OCI-LY1 (cell line): ENCODE data around the gene SCPEP1.

Source experiments
- H2AFZ ChIP-seq: fragments of 200-600 bp; sonication (generic), shearing (Covaris generic); 2 replicates; pipeline ENCODE4 v1.6.0; 2014; ENCODE audit warnings: antibody characterized with exemption, mild to moderate bottlenecking, low read length
- H3F3A ChIP-seq: fragments of 200-600 bp; sonication (generic), shearing (Covaris generic); 2 replicates; pipeline ENCODE4 v1.6.0; 2014; ENCODE audit warnings: mild to moderate bottlenecking, antibody characterized with exemption, low read length, moderate library complexity; ENCODE audit not compliant: insufficient read depth
- H3K27ac ChIP-seq: fragments of 200-600 bp; sonication (generic); 2 replicates; pipeline ENCODE4 v1.5.1; 2014; ENCODE audit warnings: low read length, mixed run types, mild to moderate bottlenecking, low read depth; ENCODE audit not compliant: poor library complexity, severe bottlenecking
- H3K27me3 ChIP-seq: fragments of 200-600 bp; sonication (generic); 2 replicates; pipeline ENCODE4 v1.6.0; 2014; ENCODE audit warnings: antibody characterized with exemption, mild to moderate bottlenecking, low read length, moderate library complexity; ENCODE audit not compliant: insufficient read depth
- H3K36me3 ChIP-seq: fragments of 200-600 bp; sonication (generic); 2 replicates; pipeline ENCODE4 v1.6.1; 2014; ENCODE audit warnings: mild to moderate bottlenecking, antibody characterized with exemption, low read length, moderate library complexity, mixed read lengths; ENCODE audit not compliant: insufficient read depth
- H3K4me1 ChIP-seq: fragments of 200-600 bp; sonication (generic); 2 replicates; pipeline ENCODE4 v1.5.1; 2014; ENCODE audit warnings: mild to moderate bottlenecking, low read length, moderate library complexity; ENCODE audit not compliant: insufficient read depth, severe bottlenecking
- H3K4me2 ChIP-seq: fragments of 200-600 bp; sonication (generic), shearing (Covaris generic); 2 replicates; pipeline ENCODE4 v1.6.1; 2014; ENCODE audit warnings: low read length
- H3K4me3 ChIP-seq: fragments of 200-600 bp; sonication (generic); 2 replicates; pipeline ENCODE4 v1.5.1; 2014; ENCODE audit warnings: low read length, low read depth, mild to moderate bottlenecking, mixed read lengths; ENCODE audit not compliant: poor library complexity, severe bottlenecking
- H3K79me2 ChIP-seq: fragments of 200-600 bp; shearing (Covaris generic); 2 replicates; pipeline ENCODE4 v1.6.1; 2016; ENCODE audit warnings: mixed run types, low read length, mixed read lengths; ENCODE audit not compliant: insufficient read depth
- H3K9ac ChIP-seq: fragments of 200-600 bp; sonication (generic), shearing (Covaris generic); 2 replicates; pipeline ENCODE4 v1.6.1; 2014; ENCODE audit warnings: mild to moderate bottlenecking, low read length, mixed read lengths
- H3K9me2 ChIP-seq: fragments of 200-600 bp; sonication (generic), shearing (Covaris generic); 2 replicates; pipeline ENCODE4 v1.6.1; 2014; ENCODE audit warnings: low read depth, mild to moderate bottlenecking, low read length, mixed read lengths
- H3K9me3 ChIP-seq: fragments of 200-600 bp; shearing (Covaris generic); 2 replicates; pipeline ENCODE4 v1.6.1; 2014; ENCODE audit warnings: low read length, mixed read lengths
- H4K20me1 ChIP-seq: fragments of 200-600 bp; sonication (generic), shearing (Covaris generic); 2 replicates; pipeline ENCODE4 v1.6.0; 2016; ENCODE audit warnings: mild to moderate bottlenecking, low read length; ENCODE audit not compliant: insufficient read depth
- CTCF ChIP-seq: fragments of 200-600 bp; sonication (generic), shearing (Covaris generic); IDR thresholded peaks from 2 replicates; pipeline ENCODE4 v1.5.1; 2017; ENCODE audit warnings: mild to moderate bottlenecking, antibody characterized with exemption, low read length, moderate library complexity, mixed read lengths
- EZH2 ChIP-seq: fragments of 200-600 bp; sonication (generic), shearing (Covaris generic); IDR thresholded peaks from 2 replicates; pipeline ENCODE4 v1.8.0; 2017; ENCODE audit warnings: borderline replicate concordance, mixed run types, mild to moderate bottlenecking, antibody characterized with exemption, low read length, moderate library complexity, mixed read lengths

The SCPEP1 gene

GRCh38 chr17:56987283-56987834 lies 9.4 kb downstream of the SCPEP1 start:
- Histone ChIP-seq H3K79me2 (no peaks in the 10 kb centered on the region), H3K4me1 (peaks cover 5% of the 10 kb centered on the region), H3K9me3 (no peaks in the 10 kb centered on the region), H3K4me2 (no peak overlapping the region), H2AFZ (no peak overlapping the region), H4K20me1 (no peaks in the 10 kb centered on the region), H3K9ac (no peak overlapping the region), H3F3A (no peaks in the 10 kb centered on the region), H3K27me3 (no peaks in the 10 kb centered on the region), H3K27ac (no peak overlapping the region), H3K4me3 (no peak overlapping the region), H3K36me3 (peaks cover 61% of the 10 kb centered on the region), H3K9me2 (no peaks in the 10 kb centered on the region)
- no peak for TF ChIP-seq CTCF
- TF ChIP-seq EZH2 = no peak

GRCh38 chr17:56988901-56989572 lies 11.1 kb downstream of the SCPEP1 start:
- Histone ChIP-seq H3K9me2 (no peaks in the 10 kb centered on the region), H4K20me1 (no peaks in the 10 kb centered on the region), H3K36me3 (peaks cover 64% of the 10 kb centered on the region), H2AFZ (no peak overlapping the region), H3K79me2 (no peaks in the 10 kb centered on the region), H3K4me3 (no peak overlapping the region), H3K9me3 (no peaks in the 10 kb centered on the region), H3K27ac (no peak overlapping the region), H3F3A (no peaks in the 10 kb centered on the region), H3K27me3 (no peaks in the 10 kb centered on the region), H3K9ac (no peak overlapping the region), H3K4me2 (no peak overlapping the region), H3K4me1 (no peaks in the 10 kb centered on the region)
- no peak for TF ChIP-seq CTCF
- TF ChIP-seq EZH2 = no peak

GRCh38 chr17:56992364-56992763 lies 14.4 kb downstream of the SCPEP1 start:
- Histone ChIP-seq H3K4me2 (no peak overlapping the region), H3K36me3 (peaks cover 75% of the 10 kb centered on the region)
- no peak for TF ChIP-seq CTCF

More at GRCh38 chr17:56992364-56992763, 14.4 kb downstream of the SCPEP1 start:
- H3K4me3 ChIP-seq = no peak overlapping the region
- H3K9me2 ChIP-seq = no peaks in the 10 kb centered on the region
- H3K27me3 ChIP-seq = no peaks in the 10 kb centered on the region
- no peaks in the 10 kb centered on the region for H3K9me3 ChIP-seq
- H3K9ac ChIP-seq = no peak overlapping the region
- no peak overlapping the region for H2AFZ ChIP-seq
- H3F3A ChIP-seq = no peaks in the 10 kb centered on the region
- no peaks in the 10 kb centered on the region for H4K20me1 ChIP-seq
- H3K27ac ChIP-seq = no peak overlapping the region
- H3K4me1 ChIP-seq = no peaks in the 10 kb centered on the region
- no peaks in the 10 kb centered on the region for H3K79me2 ChIP-seq
